GM21576 (cell line): ENCODE results near the gene TEKT5.
"Not testable (repeated sequence)": the region's sequence is repeated elsewhere in the genome, so short reads cannot be mapped to it uniquely, and the experiment has no call there.

Experiments used
- ATAC-seq: cut with Tn5 transposase; IDR thresholded peaks from one replicate; pipeline ENCODE4 v1.9.1; 2021; ENCODE audit warnings: mild to moderate bottlenecking, moderate library complexity; ENCODE audit not compliant: unreplicated experiment

Gene TEKT5

GRCh38 chr16:10685709-10686108 lies 9.0 kb downstream of the TEKT5 start:
- no peak for ATAC-seq

DNA sequence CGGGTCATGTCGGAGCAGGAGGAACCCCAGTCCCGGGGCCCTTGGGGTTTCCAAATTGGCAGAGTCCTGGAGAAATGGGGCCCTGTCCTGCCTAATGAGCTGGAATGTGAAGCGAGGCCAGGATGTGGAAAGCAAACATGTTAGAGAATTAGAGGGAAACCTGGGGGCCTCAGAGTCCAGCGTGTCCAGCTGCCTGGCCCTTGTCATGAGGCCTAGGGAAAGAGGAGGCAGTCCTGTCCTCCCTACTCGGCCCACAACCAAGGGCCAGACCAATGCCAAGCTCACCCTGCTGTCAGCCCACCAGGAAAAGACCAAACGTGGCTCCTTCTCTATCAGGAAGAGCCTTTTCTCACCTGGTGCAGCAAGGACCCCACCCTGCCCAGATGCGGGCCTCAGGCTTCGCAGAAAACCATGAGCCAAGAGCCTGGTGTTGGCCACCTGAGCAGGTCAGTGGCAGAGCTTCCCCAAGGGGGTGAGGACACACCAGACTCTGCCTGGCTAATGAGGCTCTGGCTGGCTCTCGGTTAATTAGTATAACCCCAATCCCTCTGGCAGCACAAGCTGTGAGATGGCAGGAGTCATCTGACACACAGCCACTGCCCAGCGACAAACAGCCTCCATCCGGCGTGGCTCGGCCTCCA lies 10.1 kb downstream of the TEKT5 start:
- no peak for ATAC-seq

GRCh38 chr16:10683170-10683569 lies 11.6 kb downstream of the TEKT5 start:
- ATAC-seq = no peak

- no peak for ATAC-seq
Measured at GRCh38 chr16:10682604-10683003, 12.1 kb downstream of the TEKT5 start.

- no peak for ATAC-seq
Measured at GRCh38 chr16:10681310-10682308, 13.1 kb downstream of the TEKT5 start.

GRCh38 chr16:10679921-10680320 lies 14.8 kb downstream of the TEKT5 start:
- ATAC-seq = no peak

GRCh38 chr16:10679441-10679840 lies 15.3 kb downstream of the TEKT5 start:
- ATAC-seq = not testable (repeated sequence)

DNA sequence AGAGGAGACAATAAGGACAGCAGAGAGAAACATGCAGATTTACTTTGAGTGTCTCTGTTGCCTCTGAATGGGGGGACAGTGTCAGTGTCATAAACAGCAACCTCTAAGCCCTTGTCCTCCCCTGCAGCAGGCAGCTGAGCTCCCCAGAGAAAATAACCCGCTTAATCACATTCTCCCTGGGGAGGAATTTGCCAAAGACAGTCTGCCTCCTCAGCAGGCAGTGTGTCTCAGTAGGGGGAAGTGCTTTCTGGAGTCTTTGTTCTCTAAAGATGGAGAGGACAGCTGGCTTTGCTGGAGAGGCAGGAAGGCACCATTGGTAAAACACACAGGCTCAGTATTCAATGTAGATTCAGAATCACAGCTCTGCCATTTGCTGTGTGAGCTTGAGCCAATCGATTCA lies 16.1 kb downstream of the TEKT5 start:
- no peak for ATAC-seq

DNA sequence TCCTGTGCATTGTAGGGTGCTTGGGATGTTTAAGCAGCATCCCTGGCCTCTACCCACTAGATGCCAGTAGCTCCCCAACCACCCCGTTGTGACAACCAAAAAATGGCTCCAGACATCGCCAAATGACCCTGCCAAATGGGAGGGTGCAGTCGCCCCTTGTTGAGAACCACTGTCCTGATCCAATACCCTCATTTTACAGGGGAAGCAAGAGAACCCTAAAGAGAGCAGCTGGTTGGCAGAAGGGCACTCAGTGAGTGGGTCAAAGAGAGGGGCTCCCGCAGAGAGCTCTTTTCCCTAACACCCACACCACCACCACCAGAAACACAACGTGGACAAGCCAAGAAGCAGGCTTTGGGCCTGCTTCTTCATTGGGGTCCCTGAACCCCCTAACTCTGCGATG lies 18.4 kb downstream of the TEKT5 start:
- ATAC-seq = no peak

GRCh38 chr16:10675861-10676260 lies 18.9 kb downstream of the TEKT5 start:
- no peak for ATAC-seq

DNA sequence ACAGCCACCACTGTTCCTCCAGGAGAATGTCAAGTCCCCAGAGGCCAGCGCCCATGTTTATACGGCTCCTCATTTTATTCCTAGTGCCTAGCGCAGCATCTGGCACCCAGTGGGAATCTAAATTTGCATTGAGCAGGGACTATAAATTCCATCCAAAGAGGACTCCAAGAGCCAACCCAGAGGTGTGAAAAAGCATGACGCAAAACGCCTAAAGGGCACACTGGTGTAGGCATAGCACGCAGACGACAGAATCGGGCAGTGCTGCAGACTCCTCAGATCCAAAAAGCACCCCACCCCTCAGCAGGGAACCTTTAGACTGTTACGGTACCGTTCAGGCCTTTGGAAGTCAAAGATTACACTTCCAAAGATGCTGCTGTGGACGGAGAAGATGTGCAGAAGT lies 19.5 kb downstream of the TEKT5 start:
- ATAC-seq = no peak

- no peak for ATAC-seq
Measured at GRCh38 chr16:10671729-10672128, 23.0 kb downstream of the TEKT5 start.

- ATAC-seq = no peak
Measured at GRCh38 chr16:10669791-10670190, 24.9 kb downstream of the TEKT5 start.

GRCh38 chr16:10668322-10669045 lies 26.2 kb downstream of the TEKT5 start:
- no peak for ATAC-seq

GRCh38 chr16:10667239-10667638 lies 27.5 kb downstream of the TEKT5 start:
- no peak for ATAC-seq

GRCh38 chr16:10666291-10666690 lies 28.4 kb downstream of the TEKT5 start:
- no peak for ATAC-seq

GRCh38 chr16:10665166-10665565 lies 29.6 kb downstream of the TEKT5 start:
- ATAC-seq = no peak

GRCh38 chr16:10664720-10665126 lies 30.0 kb downstream of the TEKT5 start:
- no peak for ATAC-seq

GRCh38 chr16:10663744-10664143 lies 31.0 kb downstream of the TEKT5 start:
- ATAC-seq = no peak

DNA sequence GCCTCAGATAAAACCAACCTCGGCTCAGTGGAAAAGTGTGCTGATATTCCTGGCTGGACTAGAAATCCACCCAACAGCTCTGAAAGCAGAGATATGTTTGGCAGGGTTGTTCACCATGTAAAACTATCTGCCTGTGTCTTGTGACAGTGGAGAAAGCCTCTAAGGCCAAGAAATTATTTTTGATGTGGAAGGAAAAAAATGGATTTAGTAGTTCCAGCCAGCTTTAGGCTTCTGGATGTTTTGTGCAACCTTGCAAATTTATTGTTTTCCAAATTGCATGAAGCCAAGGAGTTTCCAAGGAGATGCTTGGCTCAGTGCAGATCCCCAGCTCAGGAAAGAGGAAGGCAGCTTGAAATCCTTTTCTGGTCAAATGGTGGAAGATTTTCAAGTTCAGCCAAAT lies 31.6 kb downstream of the TEKT5 start:
- no peak for ATAC-seq

DNA sequence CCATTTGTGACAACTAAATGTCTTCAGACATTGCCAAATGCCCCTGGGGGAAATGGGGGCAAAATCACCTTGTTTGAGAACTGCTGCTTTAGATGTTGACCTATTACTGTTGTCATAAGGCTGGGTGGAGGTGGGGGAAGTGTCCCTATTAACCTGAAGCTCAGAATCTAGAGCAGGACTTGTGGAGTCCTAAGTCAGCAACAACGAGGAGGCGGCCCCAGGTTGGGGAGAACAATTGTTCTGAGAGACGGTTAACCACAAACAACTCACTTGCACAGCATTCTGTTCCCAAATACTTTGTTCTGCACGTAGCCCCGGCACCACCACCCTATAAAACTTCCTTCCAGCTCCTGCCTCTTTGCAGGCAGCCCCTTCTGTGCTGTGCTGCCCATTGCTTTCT lies 32.5 kb downstream of the TEKT5 start:
- no peak for ATAC-seq
